NCI-H82 (cell line): ENCODE measurements around the gene PRCD.
A peak's percentile ranks its signal among the peaks of the same experiment; 100 is the strongest.

Experiments
- DNase-seq: peaks from one replicate; lab custom pipeline; 2025; lab: John Stamatoyannopoulos, UW

PRCD gene

GRCh38 chr17:76570877-76571471 is 31.1 kb downstream of the PRCD start:
- DNase-seq = no peak

DNA sequence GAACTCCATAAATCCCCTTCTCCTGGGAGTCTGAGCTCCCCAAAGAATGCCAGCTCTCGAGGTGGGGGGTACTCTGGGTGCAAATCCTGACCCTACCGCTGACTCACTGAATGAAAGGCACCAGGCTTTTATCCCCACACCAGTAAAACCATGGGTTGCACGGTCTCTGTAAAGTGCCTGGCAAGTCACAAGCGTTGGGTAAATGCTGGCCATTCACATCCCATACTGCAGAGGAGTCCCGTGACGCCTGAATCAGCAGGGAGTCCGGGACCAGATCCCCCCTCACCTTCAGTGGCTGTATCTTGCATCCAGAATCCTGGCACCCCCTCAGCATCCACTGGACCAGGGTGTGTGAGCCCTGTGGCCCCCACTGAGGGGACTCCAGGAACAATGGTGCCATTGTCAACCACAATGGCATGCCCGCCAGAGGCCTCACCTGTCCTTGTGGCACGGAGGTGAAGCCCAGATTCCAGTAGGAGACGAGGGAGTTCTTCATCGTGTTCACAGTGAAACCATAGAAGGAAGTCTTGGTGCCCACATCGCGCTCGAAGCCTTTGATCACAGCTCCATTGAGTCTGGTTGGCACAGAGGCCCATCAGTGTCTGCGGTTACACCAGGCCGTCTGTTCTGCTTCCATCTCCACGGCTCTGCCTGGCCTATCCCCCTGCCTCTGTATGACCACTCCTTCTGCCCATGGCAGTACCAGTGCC is 32.5 kb downstream of the PRCD start:
- DNase-seq = no peak

GRCh38 chr17:76573096-76573495 is 33.3 kb downstream of the PRCD start:
- DNase-seq = no peak

GRCh38 chr17:76574166-76574565 is 34.3 kb downstream of the PRCD start:
- no peak for DNase-seq

GRCh38 chr17:76575570-76575969 is 35.7 kb downstream of the PRCD start:
- DNase-seq = no peak

GRCh38 chr17:76576189-76576588 is 36.3 kb downstream of the PRCD start:
- no peak for DNase-seq

DNA sequence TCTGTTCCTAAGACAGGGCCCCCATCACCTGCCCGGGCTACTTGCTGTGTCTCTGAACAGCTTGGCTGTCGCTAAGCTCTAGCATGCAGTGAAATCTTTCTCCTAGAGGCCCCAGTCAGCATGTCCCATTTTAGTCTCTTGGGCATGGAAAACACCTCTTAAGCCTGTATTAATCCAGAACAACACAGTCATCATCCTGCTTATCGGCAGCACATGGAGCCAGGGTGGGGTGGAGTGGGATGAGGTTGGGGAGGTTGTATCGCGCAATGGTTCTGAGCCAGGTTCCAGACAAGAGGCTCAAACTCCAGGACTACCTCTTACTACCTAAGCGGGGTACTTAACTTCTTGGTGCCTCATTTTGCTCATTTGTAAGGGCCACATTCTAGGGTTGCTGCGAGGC is 38.0 kb downstream of the PRCD start:
- peak; percentile 93 for DNase-seq

- DNase-seq = no peak
Observed at GRCh38 chr17:76578376-76578775, 38.5 kb downstream of the PRCD start.

- DNase-seq = no peak
Observed at GRCh38 chr17:76579281-76579680, 39.4 kb downstream of the PRCD start.

DNA sequence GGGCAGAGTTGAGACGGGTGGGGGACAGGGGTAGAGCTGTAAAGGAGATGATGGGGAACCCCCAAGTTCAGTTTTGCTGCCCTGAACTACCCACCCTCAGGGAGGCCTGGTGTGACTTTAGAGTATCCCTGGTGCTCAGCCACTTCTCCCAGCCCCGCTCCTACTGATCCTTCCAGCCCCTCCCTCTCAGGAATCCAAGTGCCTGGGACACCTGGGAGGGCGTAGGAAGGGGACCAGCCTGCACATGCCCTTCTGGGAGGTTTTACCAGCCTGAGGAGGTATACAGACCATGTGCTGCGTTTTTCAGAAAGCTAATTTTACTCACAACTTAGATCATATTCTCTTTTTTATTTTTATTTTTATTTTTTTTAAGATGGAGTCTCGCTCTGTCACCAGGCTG is 41.7 kb downstream of the PRCD start:
- DNase-seq = no peak

DNA sequence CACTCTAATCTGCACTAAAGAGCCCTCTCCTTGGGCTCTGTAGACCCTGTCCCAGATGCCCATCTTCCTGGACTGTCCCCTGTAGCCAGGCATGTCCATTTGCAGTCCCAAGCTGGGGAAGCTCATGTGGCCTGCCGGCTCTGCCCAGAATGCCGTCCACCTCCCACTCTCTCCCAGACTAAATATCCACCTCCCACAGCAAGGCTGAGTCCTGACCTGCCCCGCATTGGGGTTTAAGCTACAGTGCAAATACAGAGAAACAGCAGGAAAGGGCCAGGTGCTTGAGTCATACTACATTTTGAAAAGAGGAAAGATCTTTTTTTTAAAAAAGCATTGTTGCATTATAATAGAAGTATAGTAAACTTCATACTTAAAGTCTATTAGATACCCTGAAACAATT is 42.8 kb downstream of the PRCD start:
- DNase-seq = no peak

GRCh38 chr17:76584427-76585032 is 44.7 kb downstream of the PRCD start:
- DNase-seq = peak; percentile 54

GRCh38 chr17:76585033-76585648 is 45.3 kb downstream of the PRCD start:
- peak; percentile 54 for DNase-seq

- peak; percentile 56 for DNase-seq
Observed at GRCh38 chr17:76585649-76586593, 46.1 kb downstream of the PRCD start, which contains the start of gene ST6GALNAC2. ST6GALNAC2 (minus strand) TSS chr17:76585860; CDS start chr17:76585808, 52 bp downstream.

GRCh38 chr17:76586741-76587487 is 47.1 kb downstream of the PRCD start:
- DNase-seq = peak; percentile 48

DNA sequence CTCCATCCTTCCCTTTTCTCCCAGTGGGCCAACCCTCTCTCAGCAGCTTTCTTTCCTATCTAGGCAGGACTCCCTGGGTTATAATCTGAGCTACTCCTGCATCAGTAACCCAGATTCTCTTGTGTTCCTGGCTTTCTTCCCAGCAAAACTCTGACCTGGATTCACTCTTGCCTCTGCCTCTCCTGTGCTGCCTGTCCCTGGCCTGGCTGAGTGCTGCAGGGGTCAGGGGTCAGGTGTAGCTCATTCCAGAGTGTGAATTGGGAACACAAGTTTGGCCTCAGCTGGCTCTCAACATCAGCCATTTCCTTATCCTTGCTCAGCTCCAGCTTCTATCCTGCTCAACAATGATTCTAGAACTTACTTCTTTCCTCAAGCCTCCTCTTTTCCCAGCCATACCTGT is 48.3 kb downstream of the PRCD start:
- DNase-seq = no peak

- peak; percentile 19 for DNase-seq
Observed at GRCh38 chr17:76593384-76593826, 53.6 kb downstream of the PRCD start.

- DNase-seq = no peak
Observed at GRCh38 chr17:76593959-76594358, 54.1 kb downstream of the PRCD start.

DNA sequence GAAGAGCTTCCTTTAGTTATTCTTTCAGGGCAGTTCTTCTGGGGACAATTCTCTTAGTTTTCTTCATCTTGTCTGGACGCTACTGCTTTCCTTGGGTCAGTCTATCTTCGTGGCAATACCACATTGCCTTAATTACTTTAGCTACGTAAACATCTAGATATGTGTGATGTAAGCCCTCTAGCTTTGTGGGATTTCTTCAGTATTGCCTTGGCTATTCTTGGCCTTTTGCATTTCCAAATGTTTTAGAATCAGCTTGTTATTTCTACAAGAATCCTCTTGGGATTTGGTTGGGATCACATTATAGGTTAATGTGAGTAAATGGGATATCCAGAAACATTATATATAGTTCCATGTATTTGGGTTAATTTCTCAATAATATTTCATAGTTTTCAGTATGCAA is 54.8 kb downstream of the PRCD start:
- DNase-seq = no peak
